GM18861 (cell line): ENCODE data around the gene REG4.

Experiments
- ATAC-seq: cut with Tn5 transposase; IDR thresholded peaks from one replicate; pipeline ENCODE4 v1.9.1; 2021; ENCODE audit not compliant: unreplicated experiment

The REG4 gene

DNA sequence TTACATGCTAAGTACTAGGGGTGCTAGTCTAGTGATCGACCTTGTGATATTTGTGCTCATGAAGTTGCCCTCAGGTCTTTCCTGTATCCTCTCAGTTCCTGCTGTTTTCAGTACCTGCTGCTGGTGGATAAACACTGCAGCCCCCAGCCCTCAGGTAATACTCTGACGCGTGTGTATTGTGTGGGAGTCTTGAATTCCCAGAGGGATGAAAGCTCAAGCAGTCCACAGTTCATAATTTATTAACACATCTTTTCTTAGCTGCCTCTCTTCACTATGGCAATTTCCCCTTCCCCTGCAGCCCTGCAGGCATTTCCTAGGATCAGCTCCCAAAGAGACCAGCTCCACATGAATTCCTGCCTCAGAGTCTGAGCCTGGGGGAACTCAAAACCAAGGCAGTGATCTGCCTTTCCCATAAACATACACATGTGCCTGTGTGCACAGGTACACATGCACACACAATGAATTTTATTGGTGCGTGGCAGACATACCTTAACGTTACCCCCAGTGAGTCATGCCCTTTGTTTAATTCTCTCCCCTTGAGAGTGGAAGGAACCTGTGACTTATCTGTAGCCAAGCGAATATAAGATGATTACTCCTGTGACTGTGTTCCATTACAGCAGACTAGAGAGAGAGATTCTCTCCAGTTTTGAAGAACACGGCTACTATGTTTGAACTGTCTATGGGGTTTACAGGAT lies 28.5 kb downstream of the REG4 start:
- ATAC-seq = no peak

DNA sequence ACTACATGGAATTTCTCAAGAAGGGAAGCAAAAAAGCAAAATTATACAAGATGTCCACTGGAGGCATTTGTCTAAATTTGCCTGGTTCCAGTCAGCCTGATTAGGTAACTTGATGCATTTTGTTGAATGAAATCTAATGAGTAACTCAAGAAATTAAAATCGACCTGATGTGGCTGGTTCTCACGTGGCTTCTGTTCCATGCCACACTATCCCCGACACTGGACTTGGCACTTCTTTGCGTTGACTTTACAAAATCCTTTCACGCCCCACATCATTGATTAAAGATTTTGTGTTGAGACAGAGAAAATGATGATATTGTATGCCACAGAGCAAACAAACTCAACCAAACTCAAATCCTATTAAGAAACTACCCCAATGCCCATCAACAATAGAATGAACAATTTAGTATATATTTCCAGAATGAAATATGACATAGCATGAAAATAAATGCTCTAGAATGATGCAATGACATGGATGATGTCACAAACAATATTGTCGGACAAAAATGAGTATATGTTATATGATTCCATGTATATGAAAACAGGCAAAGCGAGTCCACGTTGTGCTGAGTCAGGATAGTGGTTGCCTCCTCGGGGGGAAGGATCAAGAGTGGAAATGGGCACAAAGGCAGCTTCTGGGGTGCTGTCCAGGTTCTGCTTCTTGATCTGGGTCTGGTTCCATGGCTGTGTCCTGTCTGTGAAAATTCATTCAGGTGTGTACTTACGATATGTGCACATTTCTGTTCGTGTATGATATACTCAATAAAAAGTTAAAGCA lies 29.6 kb downstream of the REG4 start:
- no peak for ATAC-seq

DNA sequence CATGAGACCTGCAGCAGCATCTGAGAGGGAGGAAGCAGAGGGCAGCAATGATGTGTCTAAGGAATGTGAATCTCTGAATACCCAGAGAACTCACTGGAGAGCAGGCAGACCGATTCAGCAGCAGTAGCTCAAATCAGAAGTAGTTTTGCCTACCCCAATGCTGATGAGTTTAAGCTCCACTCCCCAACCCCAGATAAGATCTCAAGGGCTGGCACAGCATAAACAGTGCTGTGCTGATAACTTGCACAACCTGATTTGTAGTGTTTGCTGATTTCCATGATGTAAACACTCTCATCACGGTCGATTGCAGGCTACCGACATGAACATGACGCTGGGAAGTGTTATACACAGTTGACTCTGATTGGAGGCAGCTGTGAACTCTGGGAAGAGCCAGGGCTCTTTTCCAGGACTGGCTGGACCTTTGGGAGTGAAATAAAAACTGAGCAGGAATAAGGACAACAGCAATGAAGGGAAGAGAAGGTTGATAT lies 31.3 kb downstream of the REG4 start:
- no peak for ATAC-seq

DNA sequence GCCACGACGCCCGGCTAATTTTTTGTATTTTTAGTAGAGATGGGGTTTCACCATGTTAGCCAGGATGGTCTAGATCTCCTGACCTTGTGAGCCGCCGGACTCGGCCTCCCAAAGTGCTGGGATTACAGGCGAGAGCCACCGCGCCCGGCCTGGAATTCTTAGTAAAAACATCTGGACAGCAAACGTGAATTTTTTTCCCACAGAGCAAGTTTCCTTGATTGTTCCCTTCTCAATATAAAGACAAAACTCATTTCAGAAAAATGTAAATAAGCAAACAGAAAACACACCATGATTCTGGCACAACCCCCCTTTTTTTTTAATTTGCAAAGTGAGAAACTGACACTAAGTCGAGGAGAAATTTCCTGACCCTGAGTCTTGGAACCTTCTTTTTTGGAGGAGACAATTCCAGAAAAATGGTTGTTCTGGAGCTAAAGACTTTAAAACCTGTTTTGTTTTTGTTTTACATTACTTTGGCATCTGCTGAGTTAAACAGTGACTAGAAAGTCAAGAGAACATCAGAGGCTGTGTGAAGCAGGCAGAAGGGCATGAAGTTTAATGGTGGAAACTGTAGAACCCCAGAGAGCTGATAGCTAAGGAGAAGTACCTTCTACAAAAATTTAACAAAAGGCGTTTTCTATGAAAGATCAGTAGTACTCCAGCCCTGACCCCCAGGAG lies 32.2 kb downstream of the REG4 start:
- ATAC-seq = no peak

DNA sequence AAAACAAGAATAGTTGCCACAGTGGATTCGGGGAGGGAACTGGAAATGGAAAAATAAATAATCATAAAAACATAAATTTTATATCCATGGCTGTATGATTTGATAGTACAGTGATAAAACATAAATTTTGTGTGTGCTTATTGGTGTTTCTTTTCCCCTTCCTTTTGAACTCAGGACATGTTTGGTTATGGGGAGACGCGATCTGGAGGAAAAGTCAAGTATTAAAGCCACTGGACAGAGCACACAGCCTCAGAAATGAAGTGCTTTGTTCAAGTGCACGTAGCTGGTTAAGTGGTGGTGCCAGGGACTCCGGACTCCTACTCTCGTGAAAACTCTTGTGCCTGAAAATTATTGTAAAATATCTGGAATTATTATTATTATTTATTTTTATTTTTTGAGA lies 32.9 kb downstream of the REG4 start:
- ATAC-seq = no peak

DNA sequence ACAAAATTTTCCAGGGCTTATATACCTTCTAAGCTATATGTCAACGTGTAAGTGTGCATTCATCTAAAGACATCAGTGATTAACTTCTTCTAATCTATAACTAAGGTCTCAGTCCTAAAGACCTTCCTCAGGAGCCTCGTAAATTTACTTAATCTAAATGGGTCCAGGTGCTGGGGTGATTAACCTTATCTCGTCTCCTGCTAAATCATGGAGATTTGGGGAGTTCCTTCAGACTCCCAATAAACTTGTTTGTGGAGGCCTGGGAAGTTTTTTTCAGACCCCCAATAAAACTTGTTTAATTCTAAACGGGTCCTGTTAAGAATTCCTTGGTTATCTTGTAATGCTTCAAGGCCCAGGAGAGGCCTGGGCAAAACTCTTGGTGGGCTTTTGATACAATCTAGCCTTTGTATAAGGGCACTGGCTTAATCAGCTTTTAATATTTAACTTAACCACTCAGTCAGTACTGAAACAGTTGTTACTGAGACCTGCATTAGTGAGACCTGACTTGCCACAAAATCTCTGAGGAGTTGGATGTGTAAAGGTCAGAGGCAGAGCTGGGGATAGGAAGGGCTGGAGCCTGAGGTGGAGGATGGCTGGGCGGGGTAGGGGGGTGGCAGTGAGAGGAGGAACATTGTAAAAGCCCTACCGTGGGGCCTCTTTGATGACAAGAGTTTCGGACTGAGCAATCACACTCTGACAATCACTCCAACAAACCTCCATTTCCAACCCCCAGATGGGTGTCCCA lies 36.3 kb downstream of the REG4 start:
- ATAC-seq = no peak

DNA sequence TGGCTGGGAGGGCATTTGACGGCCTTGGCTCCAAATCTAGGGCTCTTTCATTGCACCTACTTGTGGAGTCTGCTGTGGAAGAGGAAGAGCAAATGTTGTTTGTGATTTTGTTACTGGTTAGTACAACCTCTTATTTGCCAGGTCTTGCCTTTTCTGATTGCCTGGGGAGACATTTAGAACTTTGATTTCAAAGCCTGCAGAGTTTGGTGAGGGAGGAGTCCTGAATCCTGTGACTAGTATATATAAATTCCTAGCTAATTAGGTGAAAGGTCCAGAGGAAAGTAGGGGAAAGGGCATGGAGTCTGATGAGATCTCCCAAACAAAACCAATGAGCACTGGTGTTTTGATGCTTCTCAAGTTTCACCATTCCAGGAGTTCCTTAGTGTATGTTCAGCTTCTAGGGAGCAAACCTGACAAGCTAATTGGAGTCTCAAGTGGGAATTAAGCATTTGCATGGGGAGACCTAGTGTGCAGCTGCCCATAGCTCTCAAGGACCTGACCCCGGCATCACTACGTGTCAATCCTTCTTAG lies 37.5 kb downstream of the REG4 start:
- ATAC-seq = no peak

DNA sequence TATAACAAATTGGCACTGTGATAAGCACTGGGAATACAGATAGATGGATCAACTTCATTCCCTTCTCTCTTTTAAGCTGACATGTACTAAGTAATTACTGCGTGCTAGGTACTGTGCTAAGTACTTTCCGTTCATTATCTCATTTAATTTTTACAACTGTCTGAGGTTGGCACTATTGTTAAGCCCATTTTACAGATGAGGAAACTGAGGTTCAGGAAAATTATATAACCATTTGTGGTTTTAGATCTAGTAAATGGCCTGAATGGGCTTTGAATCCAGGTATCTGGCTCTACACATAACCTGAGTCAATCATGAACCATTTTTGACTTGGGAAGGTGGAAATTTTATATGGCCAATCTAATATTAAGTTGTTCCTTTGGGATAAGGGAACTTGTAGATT lies 39.0 kb downstream of the REG4 start:
- no peak for ATAC-seq

DNA sequence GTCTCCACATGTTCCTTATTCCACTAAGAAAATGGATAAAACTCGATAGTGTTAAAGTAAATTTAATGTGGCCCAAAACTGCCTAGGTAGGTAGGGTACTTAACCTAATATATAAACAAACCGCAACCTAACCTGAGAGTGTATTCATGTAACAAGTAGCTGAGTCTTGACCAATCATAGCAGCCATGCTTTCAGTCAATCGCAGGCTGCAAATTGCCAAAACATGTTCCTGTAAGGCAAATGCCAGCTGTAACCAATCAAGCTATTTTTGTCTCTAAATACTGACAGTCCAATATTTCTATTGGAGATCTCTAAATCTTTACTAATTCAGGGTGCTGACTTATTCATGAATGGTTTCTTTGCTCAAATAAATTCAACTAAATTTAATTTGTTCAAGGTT lies 39.5 kb downstream of the REG4 start:
- ATAC-seq = no peak

DNA sequence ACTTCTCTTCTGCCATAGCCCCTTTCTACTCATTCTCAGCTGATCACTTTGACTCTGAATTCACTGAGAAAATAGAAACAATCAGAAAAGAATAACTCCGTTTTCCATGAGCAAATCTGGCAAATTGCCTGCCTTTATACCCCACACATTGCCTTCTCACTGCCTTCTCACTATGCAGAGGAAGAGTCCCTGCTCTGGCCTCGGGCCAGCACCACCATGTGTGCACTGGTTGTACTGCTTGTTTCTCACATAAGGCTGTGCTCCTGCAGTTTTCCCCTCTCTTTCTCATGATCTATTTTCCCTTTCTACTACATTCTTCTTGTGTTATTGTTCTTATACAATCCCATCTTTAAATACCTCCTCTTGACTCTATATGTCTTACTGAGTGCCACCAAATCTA lies 40.2 kb downstream of the REG4 start:
- ATAC-seq = no peak

DNA sequence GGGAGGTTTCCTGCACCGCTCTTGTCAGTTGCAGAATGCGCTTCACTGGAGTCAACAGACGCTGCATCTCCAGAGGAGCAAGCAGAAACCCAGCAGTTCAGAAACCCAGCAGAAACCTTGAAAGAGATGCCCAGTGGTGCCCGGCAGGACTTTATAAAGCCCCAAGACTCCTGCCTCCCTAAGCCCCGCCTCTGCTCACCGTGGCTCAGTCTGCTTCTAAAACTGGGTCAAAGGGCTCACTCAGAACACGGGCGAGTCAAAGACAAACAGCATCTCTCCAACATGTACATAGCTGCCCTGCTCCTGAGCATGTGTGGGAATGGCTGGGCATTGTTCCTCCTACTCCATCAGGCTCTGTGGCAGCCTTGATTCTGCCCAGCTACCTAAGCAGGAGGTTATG lies 42.5 kb downstream of the REG4 start, which contains the start of gene HMGCS2:
Gene HMGCS2 (minus strand): TSS at position 128 of the 400 bp plus-strand sequence. CDS start 61 bp downstream, at position 67.
- ATAC-seq = no peak

DNA sequence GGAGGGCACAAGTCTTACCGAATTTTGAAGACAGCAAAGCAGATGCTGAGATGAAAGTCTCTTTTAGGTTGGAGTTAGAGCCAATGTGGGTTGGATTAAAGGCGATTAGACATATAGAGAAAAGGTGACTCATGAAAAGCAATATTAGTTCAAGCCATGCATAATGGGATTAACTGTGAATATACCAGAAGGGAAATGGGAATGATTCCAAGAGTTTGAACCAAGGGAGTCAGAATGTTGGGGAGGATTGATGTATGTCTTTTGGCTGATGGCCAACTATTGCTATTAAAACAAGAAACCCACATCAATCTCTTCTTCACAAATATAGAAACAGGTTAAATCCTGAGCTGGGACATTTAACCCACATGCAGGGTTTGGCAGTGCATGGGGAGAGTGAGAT lies 43.8 kb downstream of the REG4 start:
- ATAC-seq = no peak

DNA sequence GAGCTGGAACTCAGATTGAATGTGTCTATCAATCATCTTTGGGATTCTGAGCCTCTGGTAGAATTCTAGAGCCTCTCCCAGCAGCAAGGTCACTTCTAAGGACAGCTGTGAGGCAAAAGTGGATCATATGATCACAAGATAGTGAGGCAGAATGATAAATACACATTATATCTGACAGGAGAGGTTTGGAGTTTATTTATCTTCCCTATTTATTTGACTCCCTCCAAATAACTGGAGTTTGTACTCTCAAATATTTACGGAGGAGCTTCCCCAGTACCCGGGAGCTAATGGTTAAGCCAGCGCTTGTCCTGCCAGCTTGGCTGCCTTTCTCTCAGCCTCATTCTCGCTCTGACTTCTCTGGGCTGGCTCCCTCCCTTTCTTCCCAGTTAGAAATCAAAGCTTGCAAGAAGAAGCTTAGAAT lies 44.9 kb downstream of the REG4 start:
- no peak for ATAC-seq

DNA sequence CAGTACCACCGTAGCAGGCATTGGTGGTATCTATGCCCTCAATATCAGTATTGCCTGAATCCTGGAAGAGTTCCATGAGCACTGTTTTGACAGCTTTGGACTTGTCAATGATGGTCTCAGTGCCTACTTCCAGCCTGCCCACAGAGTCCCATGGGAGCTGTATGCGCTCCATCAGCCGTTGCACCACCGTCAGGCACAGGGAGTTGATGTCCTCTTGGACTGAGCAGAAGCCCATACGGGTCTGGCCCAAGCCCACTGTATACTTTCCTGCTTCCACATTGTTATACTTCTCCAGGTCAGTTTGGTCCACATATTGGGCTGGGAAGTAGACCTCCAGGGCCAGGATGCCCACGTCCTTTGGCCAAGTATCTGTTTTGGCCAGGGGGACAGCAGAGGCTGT lies 47.0 kb downstream of the REG4 start:
- no peak for ATAC-seq

DNA sequence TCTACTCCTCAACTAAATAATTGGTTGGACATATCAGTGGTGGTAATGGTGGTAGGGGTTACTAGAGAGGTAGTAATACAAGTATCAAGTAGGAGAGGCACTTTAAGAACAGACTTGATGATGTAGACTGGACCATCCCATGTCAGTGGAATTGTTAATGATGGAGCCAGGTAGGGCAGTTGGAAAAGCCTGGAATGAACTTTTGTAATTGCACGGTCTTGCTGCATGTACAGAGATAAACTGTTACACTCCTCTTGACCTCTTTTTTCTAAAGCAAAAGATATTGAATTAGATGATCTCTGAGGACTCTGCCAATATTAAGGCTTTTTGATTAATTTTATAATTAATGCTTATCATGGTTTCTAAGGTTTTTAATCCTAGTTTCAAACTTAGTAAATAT lies 48.3 kb downstream of the REG4 start:
- no peak for ATAC-seq

DNA sequence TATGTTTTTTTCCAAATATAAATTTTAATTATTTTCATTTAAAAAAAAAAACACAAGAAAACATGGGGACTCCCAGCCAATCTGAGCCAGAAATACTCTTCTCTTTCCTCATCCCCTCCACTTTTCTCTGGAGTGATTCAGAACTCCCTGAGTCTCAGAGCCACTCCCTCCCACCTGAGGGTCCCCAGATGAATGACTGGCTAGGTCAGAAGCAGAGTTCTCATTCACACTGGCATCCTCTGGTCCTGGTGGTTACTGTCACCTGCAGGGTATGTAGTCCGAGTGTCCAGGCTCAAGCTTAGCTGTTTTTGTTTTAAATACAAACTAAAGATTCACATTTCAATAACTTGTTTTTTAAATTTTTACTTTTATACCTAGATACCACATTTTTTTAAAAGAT lies 48.9 kb downstream of the REG4 start:
- no peak for ATAC-seq

DNA sequence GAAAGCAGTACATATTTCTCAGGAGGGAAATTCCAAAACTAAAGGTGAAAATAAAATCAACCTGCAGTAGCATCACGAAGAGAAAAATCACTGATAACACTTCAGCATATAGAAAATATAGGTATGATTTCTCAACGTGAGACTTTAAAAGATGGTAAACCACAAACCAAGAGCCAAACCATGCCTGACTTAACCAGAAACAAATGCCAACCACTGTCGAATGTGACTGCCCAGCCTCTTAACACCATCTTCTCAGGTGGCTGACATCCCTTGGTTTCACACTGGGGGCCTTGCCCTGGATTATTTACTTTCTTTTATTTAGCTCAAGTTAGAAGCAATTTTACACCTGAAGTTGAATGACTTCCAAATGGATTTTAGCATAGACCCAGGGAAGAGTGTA lies 52.7 kb downstream of the REG4 start:
- ATAC-seq = no peak

DNA sequence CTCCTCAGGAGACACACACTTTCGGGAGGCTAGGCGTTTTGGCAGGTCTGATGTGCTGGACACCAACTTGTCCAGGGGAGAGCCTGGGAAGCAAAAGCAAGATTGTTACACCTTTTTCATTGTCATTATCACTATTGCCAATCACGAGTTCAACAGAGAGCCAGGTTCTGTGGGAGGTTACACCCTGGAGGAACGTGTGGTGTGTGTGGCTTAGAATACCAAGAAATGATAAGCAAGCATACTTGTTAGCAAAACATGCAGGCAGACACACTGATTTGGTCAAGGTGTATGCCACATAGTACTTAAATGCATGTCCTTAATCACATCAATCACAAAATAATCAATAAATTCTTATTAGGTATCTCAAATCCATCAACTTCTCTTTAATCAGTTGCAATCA lies 58.7 kb downstream of the REG4 start:
- ATAC-seq = no peak

DNA sequence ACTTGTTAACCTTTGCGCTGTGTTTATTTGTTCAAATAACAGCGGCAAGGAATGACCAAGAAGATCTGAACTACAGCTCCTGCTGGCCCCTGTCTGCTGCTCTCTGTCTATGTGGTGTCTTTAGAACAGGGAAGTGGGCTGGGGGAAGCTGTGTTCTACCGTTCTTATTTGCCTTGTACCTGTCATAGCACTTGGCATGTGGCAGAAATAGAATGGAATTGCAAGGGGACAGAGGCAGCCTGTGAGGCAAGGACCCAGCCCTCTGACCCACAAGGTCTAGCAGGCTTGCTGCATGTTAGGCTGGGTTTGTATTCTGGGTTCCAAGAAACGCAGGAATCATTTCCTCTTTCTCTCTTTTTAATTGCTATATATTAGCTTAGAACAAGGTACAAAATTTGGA lies 63.2 kb downstream of the REG4 start:
- no peak for ATAC-seq

DNA sequence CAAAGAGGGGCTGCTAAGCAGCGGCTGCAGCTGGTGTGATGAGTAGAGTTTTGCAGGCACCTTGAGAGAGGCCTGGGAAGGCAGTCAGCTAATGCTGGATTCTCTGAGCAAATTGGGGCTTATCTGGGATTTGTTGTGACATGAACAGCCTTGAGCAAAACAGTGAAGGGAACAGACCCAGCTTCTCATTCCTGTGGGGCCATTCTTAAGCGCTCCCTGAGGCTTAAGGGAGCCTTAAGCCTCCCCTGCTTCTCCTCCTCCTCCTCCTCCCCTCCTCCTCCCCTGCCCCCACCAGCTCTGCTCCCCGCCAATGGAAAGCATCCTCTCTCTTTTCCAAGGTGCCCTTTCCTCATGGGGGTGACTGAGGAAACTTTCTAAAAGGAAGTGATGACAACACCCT lies 63.8 kb downstream of the REG4 start:
- no peak for ATAC-seq

DNA sequence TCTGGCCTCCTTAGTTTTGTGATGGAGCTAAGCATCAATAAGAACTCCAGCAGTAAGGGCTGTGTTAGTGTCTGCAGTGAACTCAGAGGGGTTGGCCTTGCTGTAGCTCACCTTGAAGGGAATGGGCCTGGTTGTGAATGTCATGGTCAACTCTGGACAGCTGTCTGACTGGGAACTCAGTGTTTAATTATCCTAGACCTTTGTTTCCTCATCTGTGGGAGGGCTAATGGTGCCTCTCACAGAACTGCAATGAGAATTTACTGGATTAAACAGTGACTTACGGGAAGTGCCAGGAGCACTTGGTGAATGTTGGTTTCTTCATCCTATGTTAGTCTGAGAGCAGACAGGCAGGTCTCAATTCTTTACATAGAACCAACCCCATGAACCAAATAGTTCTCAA lies 66.2 kb downstream of the REG4 start:
- ATAC-seq = no peak
